ENCODE measurements around the gene INCA1. TPM values are rescaled to one million over a fixed set of nuclear protein-coding genes. Genes with fewer than 3 reads are reported as not detected.

The INCA1 gene
- total and polyA plus RNA-seq, 2 of the 13 experiments (the other 11 are each of a cell fraction or from before 2014, with no cell fraction given), result 0.93 to 2.6 TPM

DNA sequence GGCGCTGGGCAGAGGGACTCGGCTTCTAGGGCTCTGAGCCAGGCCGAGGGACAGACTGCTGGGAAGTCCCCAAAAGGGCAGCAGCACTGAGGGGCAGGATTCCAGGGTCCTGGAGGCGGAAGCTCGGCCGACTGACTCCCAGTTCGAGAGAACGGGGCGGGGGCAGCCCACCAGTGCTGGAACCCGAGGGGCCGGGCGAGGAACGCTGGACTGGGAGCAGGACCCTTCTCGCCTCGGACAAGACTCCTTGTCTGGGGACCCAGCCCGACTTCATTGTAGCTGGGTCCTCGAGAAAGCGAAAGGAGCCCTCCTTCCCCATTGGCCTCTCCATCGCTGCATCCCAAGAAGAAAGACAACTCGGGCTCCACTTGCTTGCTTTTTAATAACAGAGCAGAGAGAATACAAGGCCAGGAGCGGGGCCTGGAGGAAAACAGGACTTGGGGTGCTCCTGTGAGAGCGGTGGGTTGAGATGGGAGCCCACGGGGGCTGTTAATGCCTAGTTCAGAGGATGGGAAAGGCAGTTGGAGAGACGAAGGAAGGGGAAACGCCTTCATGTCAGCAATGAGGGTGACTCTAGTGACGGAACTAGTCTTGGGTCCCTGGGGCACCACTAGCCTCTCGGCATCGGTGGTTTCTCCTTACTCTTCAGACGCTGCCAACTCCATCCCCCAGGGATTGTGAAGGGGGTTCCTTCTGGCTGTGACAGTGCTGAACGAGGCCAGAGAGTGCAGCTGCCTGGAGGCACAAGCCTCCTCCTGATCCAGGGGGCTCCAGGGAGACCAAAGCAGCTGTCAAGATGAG lies 9.4 kb downstream of the INCA1 start (continued):
- TF ChIP-seq JUND (CRISPR knock-in tag; IDR thresholded peaks at IDR 0.05), result no peak
- no peak for TF ChIP-seq TCF12 (IDR thresholded peaks at IDR 0.05)
- TF ChIP-seq TCF12 (CRISPR knock-in tag; IDR thresholded peaks at IDR 0.05), result no peak
- TF ChIP-seq EHMT2 (IDR thresholded peaks at IDR 0.05; ENCODE audit: borderline replicate concordance, low read depth, low read length), result no peak
- no peak for TF ChIP-seq ZSCAN30 (CRISPR knock-in tag; IDR thresholded peaks at IDR 0.05)
- TF ChIP-seq, protein P1, sequence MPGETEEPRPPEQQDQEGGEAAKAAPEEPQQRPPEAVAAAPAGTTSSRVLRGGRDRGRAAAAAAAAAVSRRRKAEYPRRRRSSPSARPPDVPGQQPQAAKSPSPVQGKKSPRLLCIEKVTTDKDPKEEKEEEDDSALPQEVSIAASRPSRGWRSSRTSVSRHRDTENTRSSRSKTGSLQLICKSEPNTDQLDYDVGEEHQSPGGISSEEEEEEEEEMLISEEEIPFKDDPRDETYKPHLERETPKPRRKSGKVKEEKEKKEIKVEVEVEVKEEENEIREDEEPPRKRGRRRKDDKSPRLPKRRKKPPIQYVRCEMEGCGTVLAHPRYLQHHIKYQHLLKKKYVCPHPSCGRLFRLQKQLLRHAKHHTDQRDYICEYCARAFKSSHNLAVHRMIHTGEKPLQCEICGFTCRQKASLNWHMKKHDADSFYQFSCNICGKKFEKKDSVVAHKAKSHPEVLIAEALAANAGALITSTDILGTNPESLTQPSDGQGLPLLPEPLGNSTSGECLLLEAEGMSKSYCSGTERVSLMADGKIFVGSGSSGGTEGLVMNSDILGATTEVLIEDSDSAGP (CRISPR knock-in tag; IDR thresholded peaks at IDR 0.05; ENCODE audit: borderline replicate concordance), result peak; percentile 60; the same call in 1 of the 2 replicates
- TF ChIP-seq HMG20A (CRISPR knock-in tag; IDR thresholded peaks at IDR 0.05; ENCODE audit: borderline replicate concordance), result no peak
- TF ChIP-seq KLF11 (CRISPR knock-in tag; IDR thresholded peaks at IDR 0.05), result no peak
- no peak for TF ChIP-seq NFIB (CRISPR knock-in tag; IDR thresholded peaks at IDR 0.05; ENCODE audit: borderline replicate concordance)
- TF ChIP-seq, protein P2, sequence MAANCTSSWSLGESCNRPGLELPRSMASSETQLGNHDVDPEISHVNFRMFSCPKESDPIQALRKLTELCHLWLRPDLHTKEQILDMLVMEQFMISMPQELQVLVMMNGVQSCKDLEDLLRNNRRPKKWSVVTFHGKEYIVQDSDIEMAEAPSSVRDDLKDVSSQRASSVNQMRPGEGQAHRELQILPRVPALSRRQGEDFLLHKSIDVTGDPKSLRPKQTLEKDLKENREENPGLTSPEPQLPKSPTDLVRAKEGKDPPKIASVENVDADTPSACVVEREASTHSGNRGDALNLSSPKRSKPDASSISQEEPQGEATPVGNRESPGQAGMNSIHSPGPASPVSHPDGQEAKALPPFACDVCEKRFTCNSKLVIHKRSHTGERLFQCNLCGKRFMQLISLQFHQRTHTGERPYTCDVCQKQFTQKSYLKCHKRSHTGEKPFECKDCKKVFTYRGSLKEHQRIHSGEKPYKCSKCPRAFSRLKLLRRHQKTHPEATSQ (CRISPR knock-in tag; IDR thresholded peaks at IDR 0.05; ENCODE audit: borderline replicate concordance), result peak; percentile 7; the same call in 1 of the 2 replicates
- TF ChIP-seq KLF6 (CRISPR knock-in tag; IDR thresholded peaks at IDR 0.05), result no peak
- no peak for TF ChIP-seq STAG1 (CRISPR knock-in tag; IDR thresholded peaks at IDR 0.05)
- TF ChIP-seq ARID2 (CRISPR knock-in tag; IDR thresholded peaks at IDR 0.05; ENCODE audit: borderline replicate concordance), result no peak
- TF ChIP-seq, protein P3, sequence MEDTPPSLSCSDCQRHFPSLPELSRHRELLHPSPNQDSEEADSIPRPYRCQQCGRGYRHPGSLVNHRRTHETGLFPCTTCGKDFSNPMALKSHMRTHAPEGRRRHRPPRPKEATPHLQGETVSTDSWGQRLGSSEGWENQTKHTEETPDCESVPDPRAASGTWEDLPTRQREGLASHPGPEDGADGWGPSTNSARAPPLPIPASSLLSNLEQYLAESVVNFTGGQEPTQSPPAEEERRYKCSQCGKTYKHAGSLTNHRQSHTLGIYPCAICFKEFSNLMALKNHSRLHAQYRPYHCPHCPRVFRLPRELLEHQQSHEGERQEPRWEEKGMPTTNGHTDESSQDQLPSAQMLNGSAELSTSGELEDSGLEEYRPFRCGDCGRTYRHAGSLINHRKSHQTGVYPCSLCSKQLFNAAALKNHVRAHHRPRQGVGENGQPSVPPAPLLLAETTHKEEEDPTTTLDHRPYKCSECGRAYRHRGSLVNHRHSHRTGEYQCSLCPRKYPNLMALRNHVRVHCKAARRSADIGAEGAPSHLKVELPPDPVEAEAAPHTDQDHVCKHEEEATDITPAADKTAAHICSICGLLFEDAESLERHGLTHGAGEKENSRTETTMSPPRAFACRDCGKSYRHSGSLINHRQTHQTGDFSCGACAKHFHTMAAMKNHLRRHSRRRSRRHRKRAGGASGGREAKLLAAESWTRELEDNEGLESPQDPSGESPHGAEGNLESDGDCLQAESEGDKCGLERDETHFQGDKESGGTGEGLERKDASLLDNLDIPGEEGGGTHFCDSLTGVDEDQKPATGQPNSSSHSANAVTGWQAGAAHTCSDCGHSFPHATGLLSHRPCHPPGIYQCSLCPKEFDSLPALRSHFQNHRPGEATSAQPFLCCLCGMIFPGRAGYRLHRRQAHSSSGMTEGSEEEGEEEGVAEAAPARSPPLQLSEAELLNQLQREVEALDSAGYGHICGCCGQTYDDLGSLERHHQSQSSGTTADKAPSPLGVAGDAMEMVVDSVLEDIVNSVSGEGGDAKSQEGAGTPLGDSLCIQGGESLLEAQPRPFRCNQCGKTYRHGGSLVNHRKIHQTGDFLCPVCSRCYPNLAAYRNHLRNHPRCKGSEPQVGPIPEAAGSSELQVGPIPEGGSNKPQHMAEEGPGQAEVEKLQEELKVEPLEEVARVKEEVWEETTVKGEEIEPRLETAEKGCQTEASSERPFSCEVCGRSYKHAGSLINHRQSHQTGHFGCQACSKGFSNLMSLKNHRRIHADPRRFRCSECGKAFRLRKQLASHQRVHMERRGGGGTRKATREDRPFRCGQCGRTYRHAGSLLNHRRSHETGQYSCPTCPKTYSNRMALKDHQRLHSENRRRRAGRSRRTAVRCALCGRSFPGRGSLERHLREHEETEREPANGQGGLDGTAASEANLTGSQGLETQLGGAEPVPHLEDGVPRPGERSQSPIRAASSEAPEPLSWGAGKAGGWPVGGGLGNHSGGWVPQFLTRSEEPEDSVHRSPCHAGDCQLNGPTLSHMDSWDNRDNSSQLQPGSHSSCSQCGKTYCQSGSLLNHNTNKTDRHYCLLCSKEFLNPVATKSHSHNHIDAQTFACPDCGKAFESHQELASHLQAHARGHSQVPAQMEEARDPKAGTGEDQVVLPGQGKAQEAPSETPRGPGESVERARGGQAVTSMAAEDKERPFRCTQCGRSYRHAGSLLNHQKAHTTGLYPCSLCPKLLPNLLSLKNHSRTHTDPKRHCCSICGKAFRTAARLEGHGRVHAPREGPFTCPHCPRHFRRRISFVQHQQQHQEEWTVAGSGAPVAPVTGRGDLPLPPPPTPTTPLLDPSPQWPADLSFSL (CRISPR knock-in tag; IDR thresholded peaks at IDR 0.05), result no peak
- no peak for TF ChIP-seq ZNF232 (CRISPR knock-in tag; IDR thresholded peaks at IDR 0.05; ENCODE audit: borderline replicate concordance)
- TF ChIP-seq PCBP1 (IDR thresholded peaks at IDR 0.05; ENCODE audit: borderline replicate concordance, low read depth, low read length), result 0 out of 2 replicates have a peak, but pooled peaks have one; percentile 14
- no peak for TF ChIP-seq KDM6A (CRISPR knock-in tag; IDR thresholded peaks at IDR 0.05; ENCODE audit: low read depth)
- TF ChIP-seq YEATS4 (CRISPR knock-in tag; IDR thresholded peaks at IDR 0.05; ENCODE audit: borderline replicate concordance), result no peak; the same call in 1 of the 2 replicates
- TF ChIP-seq ZNF329 (CRISPR knock-in tag; IDR thresholded peaks at IDR 0.05; ENCODE audit: low read depth), result 0 out of 2 replicates have a peak, but pooled peaks have one; percentile 8
- no peak; the same call in 1 of the 2 replicates for TF ChIP-seq ZFAT (CRISPR knock-in tag; conservative IDR thresholded peaks at IDR 0.05)
- no peak for TF ChIP-seq SMYD3 (CRISPR knock-in tag; IDR thresholded peaks at IDR 0.05)

All from HepG2 (cell line).